Right atrium auricular region (tissue), 2 donors: ENCODE results near the gene RNF217. TPM values are rescaled to one million over a fixed set of nuclear protein-coding genes. Genes with fewer than 3 reads are reported as not detected.

ENCODE experiments used
- DNase-seq: peaks from one replicate; pipeline ENCODE4 v3.0.0-alpha.2; 2019; ENCODE audit warnings: low spot score
- H3K27ac ChIP-seq, 2 donors: fragments of 200-600 bp; sonication (generic); 1 replicate in 1 of 2; 2 replicates in 1 of 2; pipeline ENCODE4 v1.5.1; 2016 to 2019
- H3K27me3 ChIP-seq, 2 donors: fragments of 200-600 bp; sonication (generic); one replicate each; pipeline versions ENCODE4 v1.5.1 to v1.6.0; 2017 to 2019
- H3K36me3 ChIP-seq: fragments of 200-600 bp; sonication (generic); one replicate; pipeline ENCODE4 v1.5.1; 2016
- H3K4me1 ChIP-seq, 2 donors: fragments of 200-600 bp; sonication (generic); one replicate each; pipeline versions ENCODE4 v1.5.1 to v1.6.0; 2017 to 2019
- H3K4me3 ChIP-seq, 2 donors: fragments of 200-600 bp; sonication (generic); 1 replicate in 1 of 2; 2 replicates in 1 of 2; pipeline ENCODE4 v1.5.1; 2017 to 2019; ENCODE audit warnings: mild to moderate bottlenecking in 1 of 2, moderate library complexity in 1 of 2
- H3K9me3 ChIP-seq, 2 donors: fragments of 200-600 bp; sonication (generic); one replicate each; pipeline ENCODE4 v1.5.1; 2019
- total RNA-seq, 2 donors: library from RNA; depleted of rRNA; stranded (reverse); fragments of >200 nt; gene quantifications; one replicate each; pipeline ENCODE4 v1.1.0, GENCODE V29; 2016
- TF ChIP-seq, protein P1 (sequence below), 2 donors: fragments of 200-600 bp; sonication (generic); IDR thresholded peaks; one replicate each; pipeline ENCODE4 v1.5.1; 2019; ENCODE audit warnings: antibody characterized with exemption in 2 of 2

The RNF217 gene
- total RNA-seq, 2 donors from 2014 or later: 12.7 to 14.1 TPM

DNA sequence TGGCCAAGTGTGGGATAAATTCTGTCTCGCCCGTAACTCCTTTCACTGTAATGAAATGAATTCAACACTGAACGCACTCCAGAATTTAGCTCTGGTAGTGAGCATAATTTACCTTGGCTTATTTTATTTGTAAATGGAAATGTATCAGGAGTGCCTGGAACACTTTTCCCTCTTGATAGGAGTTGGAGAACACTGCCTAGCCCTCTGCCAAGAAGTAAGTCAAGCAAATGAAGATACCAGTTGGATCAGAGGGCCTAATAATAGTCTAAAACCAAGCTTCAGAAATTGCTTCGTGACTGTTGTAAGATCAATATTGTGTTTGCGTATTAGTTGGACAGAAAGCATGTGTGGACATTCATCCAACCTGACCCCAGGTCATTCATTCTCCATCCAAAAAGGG is 126.7 kb downstream of the RNF217 start:
- no peaks in the 10 kb centered on the region for H3K9me3 ChIP-seq
- H3K4me1 ChIP-seq: peaks cover 0 to 8% of the 10 kb centered on the region in 2 donors
- peak overlapping the region in 1 of 2 donors; percentile 14 for H3K27ac ChIP-seq
- H3K27me3 ChIP-seq: no peaks in the 10 kb centered on the region
- no peak for DNase-seq
- no peaks in the 10 kb centered on the region for H3K36me3 ChIP-seq
- H3K4me3 ChIP-seq: no peak overlapping the region
- TF ChIP-seq, protein P1, sequence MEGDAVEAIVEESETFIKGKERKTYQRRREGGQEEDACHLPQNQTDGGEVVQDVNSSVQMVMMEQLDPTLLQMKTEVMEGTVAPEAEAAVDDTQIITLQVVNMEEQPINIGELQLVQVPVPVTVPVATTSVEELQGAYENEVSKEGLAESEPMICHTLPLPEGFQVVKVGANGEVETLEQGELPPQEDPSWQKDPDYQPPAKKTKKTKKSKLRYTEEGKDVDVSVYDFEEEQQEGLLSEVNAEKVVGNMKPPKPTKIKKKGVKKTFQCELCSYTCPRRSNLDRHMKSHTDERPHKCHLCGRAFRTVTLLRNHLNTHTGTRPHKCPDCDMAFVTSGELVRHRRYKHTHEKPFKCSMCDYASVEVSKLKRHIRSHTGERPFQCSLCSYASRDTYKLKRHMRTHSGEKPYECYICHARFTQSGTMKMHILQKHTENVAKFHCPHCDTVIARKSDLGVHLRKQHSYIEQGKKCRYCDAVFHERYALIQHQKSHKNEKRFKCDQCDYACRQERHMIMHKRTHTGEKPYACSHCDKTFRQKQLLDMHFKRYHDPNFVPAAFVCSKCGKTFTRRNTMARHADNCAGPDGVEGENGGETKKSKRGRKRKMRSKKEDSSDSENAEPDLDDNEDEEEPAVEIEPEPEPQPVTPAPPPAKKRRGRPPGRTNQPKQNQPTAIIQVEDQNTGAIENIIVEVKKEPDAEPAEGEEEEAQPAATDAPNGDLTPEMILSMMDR (IDR thresholded peaks at IDR 0.05): no peak

DNA sequence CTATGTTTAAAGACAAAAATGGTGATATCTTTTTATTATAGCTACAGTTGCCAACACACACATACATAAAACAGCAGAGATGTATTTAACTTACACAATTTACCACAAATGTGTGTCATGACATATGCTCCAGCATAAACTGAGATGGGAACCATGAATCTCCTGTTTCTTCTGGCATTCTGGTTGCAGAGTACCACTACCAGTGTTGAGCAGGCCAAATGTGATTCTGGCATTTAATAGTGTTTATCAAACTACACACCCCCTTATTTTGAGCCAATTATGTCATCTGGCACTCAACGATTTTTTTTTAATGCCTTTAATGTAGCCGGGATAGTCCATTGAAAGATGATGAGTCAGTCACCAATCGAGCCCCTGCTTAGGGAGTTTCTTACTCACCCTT is 132.3 kb downstream of the RNF217 start:
- Histone ChIP-seq H3K36me3 (no peaks in the 10 kb centered on the region), H3K27ac (no peak overlapping the region), H3K27me3 (no peaks in the 10 kb centered on the region), H3K4me1 (peaks cover 0 to 10% of the 10 kb centered on the region in 2 donors), H3K9me3 (no peaks in the 10 kb centered on the region), H3K4me3 (no peak overlapping the region)
- TF ChIP-seq, protein P1 (IDR thresholded peaks at IDR 0.05): no peak
- no peak for DNase-seq

DNA sequence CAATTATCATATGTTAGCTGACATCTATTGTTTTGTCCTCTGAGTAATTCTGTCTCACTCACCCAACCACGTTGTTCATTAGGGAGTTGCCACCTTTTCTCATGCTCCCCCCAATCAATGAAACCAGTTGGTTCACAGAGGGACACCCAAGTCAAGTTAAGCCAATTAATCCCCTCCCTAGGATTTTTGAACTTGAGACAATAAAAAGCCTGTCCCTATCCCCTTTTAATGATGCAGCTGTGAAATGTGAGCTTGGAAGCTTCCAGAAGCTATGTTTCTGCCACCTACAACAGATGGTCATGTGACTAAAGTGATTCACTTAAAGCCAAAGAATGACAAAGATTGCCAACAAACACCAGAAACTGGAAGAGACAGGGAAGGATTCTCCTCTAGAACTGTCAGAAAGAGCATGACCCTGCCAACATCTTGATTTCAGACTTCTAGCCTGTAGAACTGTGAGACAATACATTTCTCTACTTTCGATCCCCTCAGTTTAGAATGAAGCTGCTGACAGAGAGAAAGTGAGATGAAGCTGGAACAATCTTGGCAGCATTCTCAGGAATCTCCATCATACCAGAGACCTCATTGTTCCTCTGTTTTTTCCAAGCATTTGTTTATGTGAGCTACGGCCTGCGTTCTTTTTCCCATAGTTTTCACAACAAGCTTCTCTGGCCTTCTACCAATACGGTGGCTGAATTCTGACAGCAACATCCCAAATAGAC is 133.5 kb downstream of the RNF217 start:
- DNase-seq: no peak
- Histone ChIP-seq H3K36me3 (no peaks in the 10 kb centered on the region), H3K9me3 (no peaks in the 10 kb centered on the region), H3K27ac (peak overlapping the region in 1 of 2 donors; percentile 14), H3K4me1 (peaks cover 0 to 14% of the 10 kb centered on the region in 2 donors), H3K4me3 (no peak overlapping the region), H3K27me3 (no peaks in the 10 kb centered on the region)
- TF ChIP-seq, protein P1 (IDR thresholded peaks at IDR 0.05): no peak

DNA sequence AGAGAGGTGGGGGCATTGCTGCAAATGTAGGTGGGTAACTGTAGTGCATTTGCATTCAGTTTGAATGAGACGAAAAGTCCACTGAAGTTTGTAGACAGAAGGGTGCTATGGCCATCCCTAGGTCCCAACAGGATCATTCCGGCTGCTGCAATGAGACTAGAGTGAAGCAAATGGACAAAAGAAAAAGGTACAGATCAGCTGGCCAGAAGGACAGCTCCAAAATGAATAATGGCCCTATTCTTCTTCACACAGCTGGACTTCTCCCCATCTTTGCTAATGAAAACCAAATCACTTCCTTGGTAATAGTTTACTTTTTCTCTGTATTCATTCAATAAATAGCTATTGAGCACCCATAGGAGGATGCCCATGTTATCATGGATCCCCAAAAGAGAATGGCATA is 134.9 kb downstream of the RNF217 start:
- DNase-seq: no peak
- H3K9me3 ChIP-seq: no peaks in the 10 kb centered on the region
- no peak overlapping the region for H3K4me3 ChIP-seq
- H3K27me3 ChIP-seq: no peaks in the 10 kb centered on the region
- H3K4me1 ChIP-seq: peaks cover 0 to 14% of the 10 kb centered on the region in 2 donors
- TF ChIP-seq, protein P1 (IDR thresholded peaks at IDR 0.05): no peak
- no peak overlapping the region for H3K27ac ChIP-seq
- H3K36me3 ChIP-seq: no peaks in the 10 kb centered on the region

DNA sequence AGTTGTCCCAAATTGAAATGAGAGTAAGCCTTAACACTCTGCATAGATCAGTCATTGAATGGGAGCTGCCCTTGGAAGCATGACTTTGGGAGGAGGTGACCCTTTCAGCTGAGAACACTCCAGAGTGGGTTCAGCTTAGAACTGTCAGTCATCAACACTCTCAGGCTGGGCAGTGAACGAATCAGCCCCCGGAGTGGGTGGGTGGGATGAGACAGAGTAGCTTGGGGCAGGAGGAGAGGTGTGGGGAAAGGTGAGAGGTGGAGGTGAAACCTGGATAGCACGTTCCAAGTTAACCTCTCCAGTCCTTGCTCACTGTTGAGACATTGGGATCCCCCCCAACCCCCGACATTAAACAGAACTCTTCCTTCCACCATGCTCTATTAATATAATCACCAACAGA is 136.0 kb downstream of the RNF217 start:
- no peaks in the 10 kb centered on the region for H3K9me3 ChIP-seq
- H3K27ac ChIP-seq: no peak overlapping the region
- H3K36me3 ChIP-seq: no peaks in the 10 kb centered on the region
- H3K4me1 ChIP-seq: peaks cover 0 to 20% of the 10 kb centered on the region in 2 donors
- TF ChIP-seq, protein P1 (IDR thresholded peaks at IDR 0.05): no peak
- no peaks in the 10 kb centered on the region for H3K27me3 ChIP-seq
- no peak for DNase-seq
- H3K4me3 ChIP-seq: no peak overlapping the region
